GM19099 (cell line): ENCODE data around the gene CNTN5.

Source experiments
- POLR2A ChIP-seq: IDR thresholded peaks from 3 replicates; pipeline ENCODE4 v1.6.1; 2011; ENCODE audit warnings: low read depth; ENCODE audit not compliant: insufficient read length; ENCODE audit errors: extremely low read depth

The CNTN5 gene

GRCh38 chr11:100094121-100094865, 1073.5 kb downstream of the CNTN5 start:
- no peak for TF ChIP-seq POLR2A

- TF ChIP-seq POLR2A, result no peak
Measured at GRCh38 chr11:100095809-100096208, 1075.1 kb downstream of the CNTN5 start.

- no peak for TF ChIP-seq POLR2A
Measured at GRCh38 chr11:100098560-100098959, 1077.8 kb downstream of the CNTN5 start.

GRCh38 chr11:100105255-100105981, 1084.7 kb downstream of the CNTN5 start:
- no peak for TF ChIP-seq POLR2A

- TF ChIP-seq POLR2A, result no peak
Measured at GRCh38 chr11:100105982-100106358, 1085.2 kb downstream of the CNTN5 start.

- TF ChIP-seq POLR2A, result no peak
Measured at GRCh38 chr11:100119176-100119575, 1098.4 kb downstream of the CNTN5 start.

- no peak for TF ChIP-seq POLR2A
Measured at GRCh38 chr11:100133114-100133513, 1112.4 kb downstream of the CNTN5 start.

- no peak for TF ChIP-seq POLR2A
Measured at GRCh38 chr11:100141201-100141600, 1120.5 kb downstream of the CNTN5 start.

GRCh38 chr11:100151944-100152343, 1131.2 kb downstream of the CNTN5 start:
- TF ChIP-seq POLR2A, result no peak

GRCh38 chr11:100152766-100153165, 1132.0 kb downstream of the CNTN5 start:
- no peak for TF ChIP-seq POLR2A

- no peak for TF ChIP-seq POLR2A
Measured at GRCh38 chr11:100163471-100163870, 1142.7 kb downstream of the CNTN5 start.

- TF ChIP-seq POLR2A, result no peak
Measured at GRCh38 chr11:100174881-100175280, 1154.1 kb downstream of the CNTN5 start.

GRCh38 chr11:100176456-100176855, 1155.7 kb downstream of the CNTN5 start:
- no peak for TF ChIP-seq POLR2A

- no peak for TF ChIP-seq POLR2A
Measured at GRCh38 chr11:100177651-100178050, 1156.9 kb downstream of the CNTN5 start.

- no peak for TF ChIP-seq POLR2A
Measured at GRCh38 chr11:100182350-100182749, 1161.6 kb downstream of the CNTN5 start.

GRCh38 chr11:100182927-100183326, 1162.2 kb downstream of the CNTN5 start:
- TF ChIP-seq POLR2A, result no peak

GRCh38 chr11:100185588-100185987, 1164.8 kb downstream of the CNTN5 start:
- no peak for TF ChIP-seq POLR2A

- TF ChIP-seq POLR2A, result no peak
Measured at GRCh38 chr11:100188137-100188783, 1167.5 kb downstream of the CNTN5 start.
